DOHH2 (cell line): ENCODE data around the gene LDHA.

ENCODE experiments used
- CTCF ChIP-seq: fragments of 200-600 bp; sonication (generic); IDR thresholded peaks from one replicate; pipeline ENCODE4 v1.5.1; 2014; ENCODE audit warnings: antibody characterized with exemption, mild to moderate bottlenecking, low read depth, low read length; ENCODE audit not compliant: poor library complexity, severe bottlenecking
- EZH2phosphoT487 ChIP-seq: fragments of 200-600 bp; sonication (generic); IDR thresholded peaks from 2 replicates; pipeline ENCODE4 v1.6.1; 2017; ENCODE audit warnings: borderline replicate concordance, mild to moderate bottlenecking, antibody characterized with exemption, low read length, moderate library complexity, mixed read lengths

- TF ChIP-seq CTCF (no peak), EZH2phosphoT487 (no peak)
Measured at GRCh38 chr11:18429332-18429731, 35.0 kb downstream of the LDHA start.
